Ishikawa (cell line): ENCODE measurements around the gene FAM181A.

Source experiments
- CEBPB ChIP-seq: IDR thresholded peaks from 2 replicates; pipeline ENCODE4 v1.6.1; 2012
- CREB1 ChIP-seq: IDR thresholded peaks from 2 replicates; pipeline ENCODE4 v1.6.1; 2012; ENCODE audit warnings: low read depth
- EGR1 ChIP-seq: IDR thresholded peaks from 2 replicates; pipeline ENCODE4 v1.6.1; 2012
- EP300 ChIP-seq: IDR thresholded peaks from 2 replicates; pipeline ENCODE4 v1.6.1; 2012; ENCODE audit warnings: borderline replicate concordance
- FOXM1 ChIP-seq: IDR thresholded peaks from 2 replicates; pipeline ENCODE4 v1.6.1; 2012; ENCODE audit warnings: low read depth, borderline replicate concordance
- MAX ChIP-seq: IDR thresholded peaks from 2 replicates; pipeline ENCODE4 v1.6.1; 2012
- NFIC ChIP-seq: IDR thresholded peaks from 2 replicates; pipeline ENCODE4 v1.6.1; 2012
- RAD21 ChIP-seq: IDR thresholded peaks from 2 replicates; pipeline ENCODE4 v1.6.1; 2012; ENCODE audit warnings: low read depth
- REST ChIP-seq: IDR thresholded peaks from 2 replicates; pipeline ENCODE4 v1.6.1; 2012; ENCODE audit warnings: low read depth, mild to moderate bottlenecking
- TAF1 ChIP-seq: IDR thresholded peaks from 2 replicates; pipeline ENCODE4 v1.6.1; 2012; ENCODE audit warnings: low read depth, mild to moderate bottlenecking
- TCF12 ChIP-seq: IDR thresholded peaks from 2 replicates; pipeline ENCODE4 v1.6.1; 2012; ENCODE audit warnings: low read depth
- TEAD4 ChIP-seq: IDR thresholded peaks from 2 replicates; pipeline ENCODE4 v1.6.1; 2012
- USF1 ChIP-seq: IDR thresholded peaks from 2 replicates; pipeline ENCODE4 v1.6.1; 2012
- YY1 ChIP-seq: IDR thresholded peaks from 2 replicates; pipeline ENCODE4 v1.6.1; 2012; ENCODE audit warnings: low read depth
- ZBTB7A ChIP-seq: IDR thresholded peaks from 2 replicates; pipeline ENCODE4 v1.6.1; 2012; ENCODE audit warnings: low read depth

FAM181A gene

GRCh38 chr14:93973607-93974006, 46.5 kb downstream of the FAM181A start:
- TF ChIP-seq FOXM1 (no peak), ZBTB7A (no peak), NFIC (no peak), MAX (no peak), EP300 (no peak), TAF1 (no peak), TCF12 (no peak), REST (no peak), EGR1 (no peak), YY1 (no peak), USF1 (no peak), CREB1 (no peak), CEBPB (no peak), RAD21 (no peak), TEAD4 (no peak)

- TF ChIP-seq MAX (no peak), EP300 (no peak), REST (no peak), TCF12 (no peak), CEBPB (no peak)
These were observed 47.2 kb downstream of the FAM181A start for GRCh38 chr14:93974299-93974698.

- no peak for TF ChIP-seq EGR1
- TF ChIP-seq EP300 = no peak
- no peak for TF ChIP-seq TCF12
- TF ChIP-seq CREB1 = no peak
- no peak for TF ChIP-seq CEBPB
- no peak for TF ChIP-seq YY1
These were observed 47.7 kb downstream of the FAM181A start for GRCh38 chr14:93974833-93975232.

GRCh38 chr14:93975791-93976476, 48.8 kb downstream of the FAM181A start:
- TF ChIP-seq TEAD4 = no peak
- TF ChIP-seq REST = no peak
- no peak for TF ChIP-seq NFIC
- TF ChIP-seq RAD21 = no peak
- no peak for TF ChIP-seq ZBTB7A
- TF ChIP-seq EGR1 = no peak
- no peak for TF ChIP-seq MAX
- TF ChIP-seq CREB1 = no peak
- TF ChIP-seq TAF1 = no peak

- no peak for TF ChIP-seq MAX
- no peak for TF ChIP-seq EP300
- no peak for TF ChIP-seq YY1
- no peak for TF ChIP-seq FOXM1
- no peak for TF ChIP-seq CREB1
- no peak for TF ChIP-seq TEAD4
These were observed 49.4 kb downstream of the FAM181A start, which contains the start of gene ASB2 for GRCh38 chr14:93976477-93977057. Gene ASB2, minus strand, starts transcription at chr14:93976570. Its CDS starts 12,031 bp downstream, at chr14:93964539.
